DMS114 treated with DMSO at 0.1 percent for 48 hours (cell line): ENCODE data around the gene GRPR.
"Not testable (repeated sequence)": the region's sequence is repeated elsewhere in the genome, so short reads cannot be mapped to it uniquely, and the experiment has no call there.

ENCODE experiments used
- DNase-seq: peaks from one replicate; lab custom pipeline; 2025; ENCODE audit not compliant: unreplicated experiment; lab: John Stamatoyannopoulos, UW

Gene GRPR

GRCh38 chrX:16175329-16176061, 52.1 kb downstream of the GRPR start:
- no peak for DNase-seq

- DNase-seq, result no peak
Measured at GRCh38 chrX:16177260-16177659, 53.9 kb downstream of the GRPR start.

- DNase-seq, result not testable (repeated sequence)
Measured at GRCh38 chrX:16183843-16184242, 60.5 kb downstream of the GRPR start.

- no peak for DNase-seq
Measured at GRCh38 chrX:16185725-16186136, 62.4 kb downstream of the GRPR start.

GRCh38 chrX:16186380-16187007, 63.1 kb downstream of the GRPR start:
- no peak for DNase-seq

- DNase-seq, result no peak
Measured at GRCh38 chrX:16187024-16187760, 63.8 kb downstream of the GRPR start.

- DNase-seq, result no peak
Measured at GRCh38 chrX:16188687-16189086, 65.3 kb downstream of the GRPR start.

- DNase-seq, result no peak
Measured at GRCh38 chrX:16191605-16192004, 68.2 kb downstream of the GRPR start.

GRCh38 chrX:16196829-16197228, 73.5 kb downstream of the GRPR start:
- DNase-seq, result no peak

GRCh38 chrX:16199343-16199742, 76.0 kb downstream of the GRPR start:
- no peak for DNase-seq

GRCh38 chrX:16202943-16203342, 79.6 kb downstream of the GRPR start:
- DNase-seq, result no peak
